ENCODE results near the gene KIAA1217. TPM values are rescaled to one million over a fixed set of nuclear protein-coding genes. Genes with fewer than 3 reads are reported as not detected.

KIAA1217 gene
- polyA plus RNA-seq, 1 donor: 41.8 TPM

DNA sequence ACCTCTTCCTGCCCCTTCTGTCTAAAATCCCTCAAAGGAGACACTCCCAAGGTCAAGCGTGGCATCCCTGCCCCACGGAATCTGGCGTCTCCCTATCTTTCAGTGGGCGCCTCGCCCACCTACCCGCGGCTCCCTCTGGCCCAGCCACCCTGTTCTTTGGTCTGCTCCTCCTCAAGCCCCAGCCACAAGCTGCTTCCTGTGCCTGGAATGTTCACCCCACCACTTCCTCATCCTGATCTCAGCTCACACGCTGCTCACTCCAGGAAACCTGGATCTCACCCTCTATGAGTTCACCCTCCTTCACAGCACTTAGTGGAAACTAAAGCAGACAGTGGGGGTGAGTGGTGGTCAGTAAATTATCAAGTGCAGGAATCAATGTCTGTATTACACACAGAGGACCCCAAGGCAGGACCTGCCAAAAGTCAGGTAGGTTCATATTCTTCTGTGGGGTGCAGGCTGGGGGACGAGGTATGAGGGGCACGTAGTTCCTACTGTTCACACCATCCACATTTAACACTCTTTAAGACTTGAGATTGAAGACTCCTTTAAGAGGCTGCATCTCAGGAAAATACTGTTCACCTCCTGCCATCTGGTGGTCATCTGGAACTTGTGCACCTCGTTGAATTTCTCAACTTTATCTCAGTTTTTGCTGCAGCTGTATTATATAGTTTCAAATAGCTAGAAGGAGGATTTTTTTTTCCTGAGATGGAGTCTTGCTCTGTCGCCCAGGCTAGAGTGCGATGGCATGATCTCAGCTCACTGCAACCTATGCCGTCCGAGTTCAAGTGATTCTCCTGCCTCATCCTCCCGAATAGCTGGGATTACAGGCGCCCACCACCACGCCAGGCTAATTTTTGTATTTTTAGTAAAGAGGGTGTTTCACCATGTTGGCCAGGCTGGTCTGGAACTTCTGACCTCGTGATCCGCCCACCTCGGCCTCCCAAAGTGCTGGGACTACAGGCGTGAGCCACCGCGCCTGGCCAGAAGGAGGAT is 348.1 kb downstream of the KIAA1217 start:
- DNase-seq: peak; percentile 72

DNA sequence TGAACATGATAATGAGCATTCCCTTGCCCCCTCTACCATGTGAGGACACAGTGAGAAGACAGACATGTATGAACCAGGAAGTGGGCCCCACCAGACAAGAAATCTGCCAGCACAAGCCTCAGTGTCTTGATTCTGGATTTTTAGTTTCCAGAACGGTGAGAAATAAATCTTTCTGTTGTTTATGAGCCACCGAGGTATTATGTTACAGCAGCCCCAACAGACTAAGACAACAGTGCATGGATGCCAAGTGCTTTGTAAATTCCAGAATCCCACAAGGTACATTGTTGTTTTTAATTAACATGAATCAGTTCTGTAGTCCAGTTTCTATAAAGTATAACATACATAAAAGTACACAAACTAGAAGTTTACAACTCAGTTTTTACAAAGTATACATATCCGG is 352.5 kb downstream of the KIAA1217 start:
- no peak for DNase-seq

DNA sequence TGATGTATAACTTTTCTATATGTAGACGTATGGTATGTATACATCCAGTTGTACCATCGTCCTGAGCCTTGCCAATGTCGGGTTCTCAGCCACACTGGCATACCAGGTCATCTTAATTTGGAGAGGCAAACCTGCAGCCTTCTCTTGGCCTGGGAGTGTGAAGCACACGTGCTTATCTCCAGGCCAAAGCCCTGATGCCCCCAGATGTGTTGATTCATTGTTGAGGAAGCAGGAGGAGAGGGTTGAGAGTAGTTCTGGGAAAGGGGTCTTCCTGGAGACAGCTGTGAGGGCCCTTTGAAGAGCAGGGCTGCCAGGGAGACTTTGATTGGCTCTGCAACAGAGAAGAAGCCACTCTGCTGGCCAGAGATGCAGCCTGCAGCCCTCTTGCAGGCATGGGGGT is 359.1 kb downstream of the KIAA1217 start:
- no peak for DNase-seq

DNA sequence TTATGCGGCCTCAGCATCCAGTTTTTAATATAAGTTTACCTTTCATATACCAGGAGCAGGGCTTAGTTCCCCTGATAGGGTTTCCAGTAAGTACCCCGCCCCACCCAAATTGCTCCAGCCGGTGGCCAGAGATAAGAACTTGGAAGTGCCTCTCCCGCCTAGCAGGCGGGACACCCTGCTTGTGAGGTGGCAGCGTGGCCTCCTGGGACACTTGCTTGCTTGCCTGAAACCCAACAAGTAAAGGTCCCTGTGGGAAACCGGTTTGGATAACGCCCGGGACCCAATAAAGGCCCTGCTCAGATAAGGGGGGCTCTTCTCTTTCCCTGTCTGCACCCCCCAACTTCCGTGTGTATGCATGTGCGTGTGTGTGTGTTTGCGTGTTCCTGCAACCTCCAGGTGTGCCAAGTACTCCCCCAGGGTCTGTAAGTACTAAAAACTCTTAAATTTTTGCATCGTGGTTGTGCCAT is 360.4 kb downstream of the KIAA1217 start:
- no peak for DNase-seq

DNA sequence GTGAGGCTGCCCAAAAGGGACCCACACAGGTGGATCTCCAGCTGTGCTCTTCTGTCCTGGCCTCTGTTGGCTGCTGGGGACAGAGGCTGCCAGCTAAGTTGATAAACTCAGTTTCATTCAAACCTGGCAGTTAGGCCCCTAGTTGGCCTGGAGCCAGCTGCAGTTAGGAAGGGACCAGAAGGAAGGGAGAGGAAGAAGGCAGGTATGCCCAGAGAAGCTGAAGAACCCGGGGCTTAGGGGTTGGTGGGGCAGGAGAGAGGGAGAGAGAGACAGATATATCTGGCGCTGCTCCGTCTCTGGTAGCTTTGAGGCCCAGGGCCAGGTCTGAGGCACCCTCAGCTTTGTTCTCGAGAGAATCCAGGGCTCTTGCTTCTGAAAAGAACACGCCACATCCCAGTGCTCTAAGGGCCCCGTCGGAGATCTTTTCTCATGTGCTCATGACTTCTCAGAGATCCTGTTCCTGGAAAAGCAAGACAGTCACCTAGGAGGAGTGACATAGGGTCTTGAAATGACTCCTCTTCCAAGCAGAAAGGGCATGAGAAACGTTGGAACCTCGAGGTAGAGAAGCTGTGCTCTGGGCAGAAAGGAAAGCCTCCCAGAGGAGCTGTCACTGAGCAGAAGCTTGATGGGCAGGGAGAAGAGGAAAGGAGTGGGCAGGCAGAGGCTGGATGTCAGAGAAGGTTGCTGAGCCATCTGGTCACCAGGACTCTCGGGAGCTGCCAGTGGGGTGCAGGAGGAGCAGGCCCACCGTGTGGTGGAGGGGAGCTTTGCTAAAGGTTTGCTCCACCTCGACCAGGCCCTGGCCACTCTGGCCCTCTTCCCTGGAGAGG is 361.1 kb downstream of the KIAA1217 start:
- DNase-seq: no peak

DNA sequence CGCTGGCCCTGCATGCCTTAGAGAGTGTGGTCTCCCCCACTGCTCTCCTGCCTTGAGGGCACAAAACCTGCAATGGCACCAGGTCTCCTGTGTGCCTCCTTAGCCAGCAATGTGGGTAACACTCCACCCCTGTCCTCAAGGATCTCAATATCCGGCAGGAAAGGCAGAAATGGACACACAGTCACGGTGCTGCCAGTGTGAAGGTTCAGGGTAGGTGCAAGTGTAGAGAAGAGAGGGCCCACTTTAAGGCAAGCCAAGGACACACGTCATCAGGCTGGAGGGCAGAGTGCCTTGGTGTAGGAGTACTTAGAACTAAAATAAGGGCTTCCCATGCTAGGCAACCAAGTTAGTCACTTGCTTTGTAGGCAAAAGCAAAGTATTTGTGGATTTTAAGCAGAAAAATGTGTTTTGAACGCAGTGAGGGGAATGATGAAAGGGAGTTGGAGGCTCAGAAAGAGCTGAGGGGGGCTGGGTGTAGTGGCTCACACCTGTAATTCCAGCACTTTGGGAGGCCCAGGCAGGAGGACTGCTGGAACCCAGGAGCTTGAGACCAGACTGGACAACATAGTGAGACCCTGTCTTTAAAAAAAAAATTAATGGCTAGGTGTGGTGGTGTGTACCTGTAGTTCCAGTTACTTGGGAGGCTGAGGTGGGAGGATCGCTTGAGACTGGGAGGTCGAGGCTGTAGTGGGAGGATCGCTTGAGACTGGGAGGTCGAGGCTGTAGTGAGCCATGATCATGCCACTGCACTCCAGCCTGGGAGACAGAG is 361.9 kb downstream of the KIAA1217 start:
- no peak for DNase-seq

DNA sequence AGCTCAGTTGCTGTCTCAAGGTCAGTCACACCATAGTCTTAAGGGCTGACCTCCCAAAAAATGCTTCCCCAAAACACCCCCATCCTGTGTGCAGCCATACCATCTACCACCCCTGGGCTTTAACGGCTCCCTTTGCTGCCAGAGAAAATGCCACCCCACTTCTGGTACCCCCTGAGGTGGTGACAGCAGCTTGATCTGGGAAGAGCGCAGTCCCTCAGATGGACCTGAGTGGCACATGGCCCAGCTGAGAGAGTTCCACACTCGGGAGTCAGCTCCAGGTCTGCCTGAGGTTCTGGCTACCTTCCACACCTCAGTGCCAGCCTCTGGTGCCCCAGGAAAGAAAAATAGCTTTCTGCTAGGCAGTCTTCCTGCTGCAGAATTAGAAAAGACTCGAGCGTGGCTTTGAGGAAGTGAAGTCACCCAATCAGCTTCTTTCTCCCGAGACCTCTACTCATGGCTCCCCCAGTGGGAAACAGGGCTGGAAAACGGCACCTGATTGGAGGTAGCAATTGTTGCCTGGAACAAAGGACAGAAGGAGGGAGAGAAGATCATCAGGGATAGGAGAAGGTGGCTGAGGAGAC is 363.0 kb downstream of the KIAA1217 start:
- DNase-seq: no peak

DNA sequence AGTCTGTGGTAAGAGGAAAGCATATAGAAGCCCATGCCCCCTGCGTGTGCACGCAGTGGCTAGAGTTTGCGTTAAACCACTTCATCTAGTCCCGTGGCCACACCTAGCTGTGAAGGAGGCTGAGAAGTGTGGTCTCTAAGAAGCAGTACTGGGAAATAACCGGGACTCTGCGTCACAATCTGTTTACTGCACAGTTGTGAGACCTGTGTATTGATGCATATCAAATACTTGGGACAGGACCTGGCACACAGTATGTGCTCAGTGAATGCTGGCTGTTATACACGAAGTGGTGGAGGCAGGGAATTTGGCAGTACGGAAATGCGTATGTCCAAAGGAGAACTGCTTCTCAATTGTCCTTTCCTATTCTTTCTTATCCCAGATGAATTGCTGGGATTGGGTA is 365.2 kb downstream of the KIAA1217 start:
- no peak for DNase-seq

DNA sequence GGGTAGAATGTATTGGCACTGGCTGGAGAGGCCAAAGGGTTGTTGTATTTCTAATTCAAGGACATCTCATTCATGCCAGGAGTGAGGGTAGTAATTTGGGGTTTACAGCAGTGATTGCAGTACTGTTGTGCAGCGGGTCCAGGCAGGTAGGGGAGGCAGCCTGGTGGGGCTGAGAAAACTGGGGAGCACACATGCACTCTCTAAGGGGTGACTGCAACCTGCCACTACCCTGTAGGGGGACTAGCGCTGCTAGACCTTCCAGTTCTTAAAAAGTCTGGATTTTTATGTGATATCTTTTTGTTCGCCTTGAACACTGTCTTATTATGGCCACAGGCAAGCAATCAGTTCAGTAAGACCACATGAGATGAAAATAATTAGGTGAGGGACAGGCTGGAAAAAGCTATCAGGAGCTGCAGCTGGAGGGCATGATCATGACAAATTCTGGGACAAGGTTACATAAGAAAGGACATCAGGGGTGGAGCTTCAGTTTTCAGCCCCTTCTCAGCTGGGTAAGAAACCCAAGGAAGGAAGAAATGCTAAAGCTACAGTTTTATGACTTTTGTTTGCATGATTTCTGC is 365.7 kb downstream of the KIAA1217 start:
- DNase-seq: no peak

DNA sequence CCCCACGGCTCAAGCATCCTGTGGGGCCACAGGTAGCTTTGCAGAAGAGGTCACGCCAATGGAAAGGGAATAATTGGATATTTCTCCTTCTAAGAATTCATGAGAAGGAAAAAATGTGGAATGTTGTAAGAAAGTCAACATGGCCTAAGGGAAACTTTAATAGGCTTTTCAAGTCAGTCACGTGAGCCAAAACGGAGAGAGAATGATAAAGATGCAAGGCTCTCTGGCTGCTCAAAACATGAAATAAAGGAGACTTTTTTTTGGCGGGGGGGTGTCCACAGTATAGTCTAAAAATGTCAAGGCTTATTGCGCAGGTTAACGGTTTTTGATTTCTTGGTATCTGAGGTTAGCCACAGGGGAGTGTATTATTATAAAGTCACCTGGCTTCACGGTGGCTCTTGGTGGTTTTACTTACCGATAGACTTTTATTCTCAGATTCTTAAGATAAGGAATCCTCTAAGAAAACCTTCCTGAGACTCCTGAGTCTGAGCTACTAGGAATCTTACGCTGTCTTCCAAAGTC is 366.6 kb downstream of the KIAA1217 start:
- DNase-seq: no peak

DNA sequence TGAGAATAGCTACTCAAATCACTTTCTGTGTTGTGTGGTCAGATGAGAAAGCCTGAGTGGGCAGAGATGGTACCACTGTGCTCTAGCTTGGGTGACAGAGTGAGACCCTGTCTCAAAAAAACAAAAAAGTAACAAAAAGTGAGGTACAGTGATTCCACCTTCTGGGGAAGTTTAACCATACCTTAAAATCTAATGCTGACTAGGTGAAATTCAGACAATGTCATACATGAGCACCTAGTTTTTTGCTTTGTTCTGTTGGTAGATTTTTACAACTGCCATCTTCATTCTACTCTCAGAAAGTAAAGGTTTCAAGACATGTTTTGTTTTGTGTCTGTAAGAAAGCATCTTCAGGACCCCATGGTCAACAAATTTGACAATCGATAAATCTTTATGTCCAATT is 370.5 kb downstream of the KIAA1217 start:
- DNase-seq: no peak

DNA sequence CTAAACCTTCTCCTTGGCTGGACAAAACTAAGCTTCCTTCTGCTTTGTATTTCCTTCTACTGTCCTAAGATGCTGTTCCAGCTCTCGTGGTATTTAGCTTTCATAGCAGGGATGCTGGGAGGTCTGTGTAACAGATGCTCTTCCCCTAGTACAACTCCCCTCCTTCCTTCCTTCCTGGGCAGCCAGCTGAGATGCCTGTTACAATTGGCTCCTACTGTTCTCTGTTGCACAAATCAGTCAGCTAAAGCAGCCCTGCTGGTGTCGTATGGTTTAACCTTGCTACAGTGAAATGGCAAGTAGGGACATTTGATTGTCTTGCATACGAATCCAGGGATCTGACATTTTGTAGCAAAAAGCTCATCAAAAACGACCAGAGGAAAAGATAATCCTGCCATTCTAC is 371.0 kb downstream of the KIAA1217 start:
- no peak for DNase-seq

DNA sequence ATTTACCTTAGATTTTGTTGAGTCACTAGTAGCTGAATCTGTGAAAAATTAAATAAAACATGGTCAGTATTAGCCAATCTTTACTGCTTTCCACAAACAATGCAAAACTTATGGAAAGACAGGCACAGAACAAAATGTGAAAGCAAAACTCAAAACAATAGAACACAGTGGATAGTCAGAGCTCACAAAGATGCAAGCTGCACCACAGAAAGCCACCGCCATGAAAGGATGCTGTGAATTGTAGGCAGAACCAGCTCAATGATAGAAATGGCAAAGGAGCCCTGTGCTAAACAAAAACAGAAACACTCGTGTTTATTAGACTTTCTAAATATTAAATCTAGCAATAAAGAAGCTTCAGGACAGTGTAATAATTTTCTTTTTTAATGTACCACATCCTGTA is 380.3 kb downstream of the KIAA1217 start:
- no peak for DNase-seq

DNA sequence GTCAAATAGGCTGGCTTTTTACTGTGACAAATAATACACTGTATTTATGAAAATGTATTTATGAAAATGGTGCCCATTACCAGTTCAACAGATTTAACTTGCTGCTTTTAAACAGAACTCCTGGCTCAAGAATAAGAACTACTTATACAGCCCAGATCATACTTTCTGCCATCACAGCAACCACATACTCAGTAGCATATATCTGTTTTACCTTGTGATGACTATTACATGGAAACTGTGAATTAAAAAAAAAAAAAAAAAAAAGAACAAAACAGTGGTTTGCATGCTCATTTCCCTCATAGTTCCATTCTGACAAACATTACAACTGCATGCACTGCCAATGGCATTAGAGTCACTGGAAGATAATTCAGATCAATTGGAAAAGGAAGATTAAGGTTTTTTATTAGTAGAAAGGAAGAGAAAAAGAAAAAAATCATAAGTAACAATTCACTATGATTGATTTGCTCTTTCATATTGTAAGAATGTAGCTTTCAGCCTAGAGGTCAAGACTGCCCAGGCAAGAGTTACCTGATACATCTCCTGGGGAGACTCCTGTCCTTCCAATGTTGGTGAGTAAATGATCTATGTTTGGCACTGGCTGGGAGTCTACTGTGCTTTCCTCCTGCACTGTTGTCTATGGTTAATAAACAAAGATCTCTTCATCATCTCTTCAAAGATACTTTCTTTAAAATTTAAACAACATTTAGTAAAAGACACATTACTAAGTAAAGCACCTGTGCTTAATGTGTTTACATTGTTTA is 381.9 kb downstream of the KIAA1217 start:
- no peak for DNase-seq

DNA sequence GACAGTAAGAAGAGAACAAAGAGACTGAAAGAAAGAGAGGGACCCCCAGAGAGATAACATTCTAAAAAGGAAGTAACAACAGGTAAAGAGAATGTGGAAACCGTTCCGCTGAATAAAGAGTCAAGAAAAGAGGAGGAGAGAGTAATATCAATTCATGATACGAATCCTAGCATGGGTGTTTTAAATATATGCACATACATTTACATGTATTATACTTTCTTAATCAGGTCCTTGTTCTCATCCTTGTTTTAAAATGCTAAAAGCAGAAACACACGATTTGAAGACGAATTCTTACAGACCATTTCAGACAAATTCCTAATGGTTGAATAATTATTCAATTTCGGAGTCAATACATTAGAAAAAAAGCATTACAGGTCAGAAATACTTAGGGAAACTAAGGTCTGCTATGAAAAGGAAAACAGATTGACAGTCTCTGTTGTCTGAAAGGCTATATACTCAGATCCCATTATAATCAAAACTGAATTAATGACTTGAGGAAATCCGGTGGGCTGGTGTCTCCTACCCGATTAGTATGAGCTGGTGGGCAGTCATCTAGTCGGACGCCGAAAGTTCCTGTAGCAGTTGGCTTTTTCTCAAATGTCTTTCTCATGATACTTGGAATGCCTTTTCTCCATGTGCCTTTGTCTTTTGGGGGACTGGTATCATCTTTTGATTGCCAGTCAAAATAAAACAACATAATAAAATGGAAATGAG is 387.4 kb downstream of the KIAA1217 start:
- no peak for DNase-seq

DNA sequence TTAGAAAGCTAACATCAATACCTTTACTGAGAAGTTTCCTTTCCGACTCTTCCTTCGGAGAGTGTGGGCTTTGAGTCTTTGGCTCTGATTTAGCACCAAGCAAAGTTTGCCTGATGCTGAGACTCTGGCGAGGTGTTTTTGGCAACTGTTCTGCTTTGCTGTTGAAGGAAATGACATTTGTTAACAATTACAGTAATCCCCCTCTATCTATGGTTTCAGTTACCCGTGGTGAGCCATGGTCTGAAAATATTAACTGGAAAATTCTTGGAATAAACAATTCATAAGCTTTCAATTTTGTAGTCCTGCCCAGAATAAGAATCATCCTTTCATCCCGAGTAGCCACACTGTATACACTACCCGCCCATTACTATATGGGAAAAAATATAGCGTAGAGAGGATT is 388.5 kb downstream of the KIAA1217 start:
- DNase-seq: no peak

Measured in hindlimb muscle (tissue), 1 donor.